Activated gamma-delta T cell (primary cell): Measurements from ENCODE around the gene EFHD2.
"Not testable (repeated sequence)": the region's sequence is repeated elsewhere in the genome, so short reads cannot be mapped to it uniquely, and the experiment has no call there.

Source experiments
- DNase-seq: peaks from one replicate; lab custom pipeline; 2025; lab: John Stamatoyannopoulos, UW

EFHD2 gene

DNA sequence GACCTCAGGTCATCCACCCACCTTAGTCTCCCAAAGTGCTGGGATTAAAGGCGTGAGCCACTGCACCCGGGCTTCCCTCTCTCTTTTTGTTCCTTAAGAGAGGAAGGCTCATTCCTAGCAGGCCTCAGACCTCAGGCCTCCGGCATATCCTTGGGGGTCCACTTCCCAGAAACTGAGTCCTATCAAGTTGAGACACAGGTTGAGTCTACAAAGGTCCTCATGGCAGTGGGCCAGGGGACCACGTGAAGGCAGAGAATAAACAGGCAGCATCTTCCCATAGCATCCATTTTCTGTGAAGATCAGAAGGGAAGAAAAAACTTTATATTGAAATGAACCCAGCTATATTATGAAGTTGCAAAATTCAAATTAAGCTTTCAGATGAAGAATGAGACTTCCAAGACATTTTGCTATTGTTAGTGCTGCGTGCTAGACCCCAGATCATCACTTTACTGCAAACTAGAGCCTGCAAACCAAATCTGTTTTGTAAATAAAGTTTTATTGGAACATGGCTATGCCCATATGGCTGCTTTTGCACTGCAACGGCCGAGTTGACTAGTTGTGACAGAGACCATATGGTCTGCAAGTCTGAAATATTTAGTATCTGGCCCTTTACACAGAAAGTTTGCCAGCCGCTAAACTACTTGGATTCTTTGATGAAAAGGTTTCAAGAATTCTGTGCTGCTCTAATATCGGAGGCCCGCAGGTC is 43.3 kb downstream of the EFHD2 start:
- no peak for DNase-seq

DNA sequence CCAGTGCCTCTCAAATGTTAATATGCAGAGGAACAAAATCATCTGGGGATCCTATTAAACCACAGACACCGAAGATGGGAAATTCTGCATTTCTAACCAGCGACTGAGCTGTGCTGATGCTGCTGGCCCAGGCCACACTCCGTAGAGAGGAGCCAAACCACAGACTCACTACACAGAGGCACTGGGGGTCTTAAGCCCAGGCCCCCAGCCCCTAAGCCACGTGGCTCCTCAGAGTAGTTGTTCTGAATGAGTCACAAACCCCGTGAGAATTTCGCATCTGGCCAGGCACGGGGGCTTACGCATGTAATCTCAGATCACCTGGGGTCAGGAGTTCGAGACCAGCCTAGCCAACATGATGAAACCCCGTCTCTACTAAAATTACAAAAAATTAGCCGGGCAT is 44.0 kb downstream of the EFHD2 start:
- no peak for DNase-seq

DNA sequence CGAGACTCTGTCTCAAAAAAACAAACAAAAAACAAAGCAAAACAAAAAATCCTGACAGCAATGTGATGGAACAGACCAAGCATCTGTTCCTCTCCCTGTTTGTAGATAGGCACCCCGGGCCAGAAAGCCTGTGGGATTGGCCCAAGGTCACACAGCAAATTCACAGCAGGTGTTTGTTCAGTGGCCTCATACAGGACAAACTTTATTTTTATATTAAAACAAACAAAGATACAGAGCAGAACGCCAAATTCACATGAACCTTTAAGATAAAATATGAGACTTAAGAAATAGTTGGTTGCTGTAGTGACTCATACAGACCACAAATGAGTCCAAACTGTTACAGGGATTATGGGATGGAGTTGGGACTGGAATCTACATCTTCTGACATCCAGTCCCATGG is 44.6 kb downstream of the EFHD2 start:
- no peak for DNase-seq

DNA sequence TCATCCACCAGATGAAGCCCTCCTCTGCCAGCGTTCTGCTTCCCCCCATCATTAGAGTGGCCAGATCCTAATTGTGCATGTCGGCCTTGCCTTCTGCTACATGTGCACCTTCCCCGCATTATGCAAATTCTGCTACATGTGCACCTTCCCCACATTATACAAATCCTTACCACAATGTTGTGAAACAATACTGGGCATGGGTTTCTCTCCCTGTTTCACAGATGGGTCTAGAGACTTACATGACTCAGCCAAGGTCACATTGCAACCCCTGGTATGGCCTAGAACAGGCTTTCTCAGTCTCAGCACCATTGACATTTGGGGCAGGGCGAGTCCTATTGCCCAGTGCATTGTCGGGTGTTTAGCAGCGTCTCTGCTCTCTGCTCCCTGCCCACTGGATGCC is 45.8 kb downstream of the EFHD2 start:
- no peak for DNase-seq

DNA sequence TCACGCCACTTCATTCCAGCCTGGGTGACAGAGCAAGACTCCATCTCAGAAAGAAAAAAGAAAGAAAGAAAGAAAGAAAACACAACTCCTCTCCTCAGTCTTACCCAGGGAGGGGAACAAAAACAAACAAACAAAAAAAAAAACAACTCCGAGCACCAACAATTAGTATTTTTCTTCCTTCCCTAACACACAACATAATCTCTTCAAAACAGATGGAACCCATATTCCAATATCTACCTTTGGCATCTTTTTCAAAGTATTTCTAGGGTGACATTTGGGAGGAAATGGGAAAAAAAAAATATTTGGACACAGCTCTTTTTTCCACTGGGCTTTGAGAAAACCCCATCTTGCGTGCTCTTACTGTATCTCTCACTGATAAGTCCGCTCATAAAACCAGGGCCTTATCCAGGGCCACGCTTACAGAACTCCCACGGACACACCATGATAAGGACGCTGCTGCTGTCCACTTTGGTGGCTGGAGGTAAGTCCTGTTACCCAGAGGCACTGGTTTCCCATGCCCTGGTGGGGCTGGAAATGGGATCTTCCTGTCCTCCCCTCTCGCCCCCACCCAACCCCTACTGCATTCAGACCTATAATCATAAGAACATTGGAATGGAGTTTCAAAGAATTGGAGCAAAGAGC is 46.7 kb downstream of the EFHD2 start, which contains the start of gene CELA2A:
Gene CELA2A (plus strand): TSS at position 420 of the 642 bp plus-strand sequence. CDS start 22 bp downstream, at position 442.
- no peak for DNase-seq

DNA sequence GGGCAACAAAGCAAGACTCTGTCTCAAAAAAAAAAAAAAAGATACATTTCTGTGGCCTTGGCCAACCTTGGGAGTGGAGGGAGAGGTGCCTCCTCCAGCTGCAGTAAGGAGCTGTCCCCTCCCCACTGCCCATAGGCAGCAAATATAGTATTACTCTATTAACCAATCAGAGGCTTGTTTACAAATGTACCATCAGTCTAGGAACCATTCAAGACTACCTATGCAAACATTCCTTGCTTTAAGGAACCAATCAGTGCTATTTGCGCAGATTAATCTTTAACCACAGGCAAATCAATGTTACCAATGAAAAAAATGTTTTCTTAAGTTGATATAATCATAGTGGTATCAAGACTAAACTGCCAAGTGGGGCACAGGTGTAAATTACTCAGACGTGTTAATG is 47.9 kb downstream of the EFHD2 start:
- no peak for DNase-seq

DNA sequence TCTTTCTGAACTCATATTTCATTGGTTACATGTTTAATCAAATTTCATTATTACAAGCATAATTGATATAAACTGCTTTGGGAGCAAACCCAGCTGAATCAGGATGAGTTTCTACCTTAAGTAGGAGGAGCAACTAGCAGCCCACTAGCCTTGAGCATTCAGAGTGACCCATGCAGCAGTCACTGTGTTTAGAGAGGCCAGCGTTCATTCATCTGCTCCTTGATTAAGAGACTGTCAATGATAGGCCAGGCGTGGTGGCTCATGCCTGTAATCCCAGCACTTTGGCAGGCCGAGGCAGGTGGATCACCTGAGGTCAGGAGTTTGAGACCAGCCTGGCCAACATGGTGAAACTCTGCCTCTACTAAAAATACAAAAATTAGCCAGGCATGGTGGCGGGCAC is 48.7 kb downstream of the EFHD2 start:
- not testable (repeated sequence) for DNase-seq

DNA sequence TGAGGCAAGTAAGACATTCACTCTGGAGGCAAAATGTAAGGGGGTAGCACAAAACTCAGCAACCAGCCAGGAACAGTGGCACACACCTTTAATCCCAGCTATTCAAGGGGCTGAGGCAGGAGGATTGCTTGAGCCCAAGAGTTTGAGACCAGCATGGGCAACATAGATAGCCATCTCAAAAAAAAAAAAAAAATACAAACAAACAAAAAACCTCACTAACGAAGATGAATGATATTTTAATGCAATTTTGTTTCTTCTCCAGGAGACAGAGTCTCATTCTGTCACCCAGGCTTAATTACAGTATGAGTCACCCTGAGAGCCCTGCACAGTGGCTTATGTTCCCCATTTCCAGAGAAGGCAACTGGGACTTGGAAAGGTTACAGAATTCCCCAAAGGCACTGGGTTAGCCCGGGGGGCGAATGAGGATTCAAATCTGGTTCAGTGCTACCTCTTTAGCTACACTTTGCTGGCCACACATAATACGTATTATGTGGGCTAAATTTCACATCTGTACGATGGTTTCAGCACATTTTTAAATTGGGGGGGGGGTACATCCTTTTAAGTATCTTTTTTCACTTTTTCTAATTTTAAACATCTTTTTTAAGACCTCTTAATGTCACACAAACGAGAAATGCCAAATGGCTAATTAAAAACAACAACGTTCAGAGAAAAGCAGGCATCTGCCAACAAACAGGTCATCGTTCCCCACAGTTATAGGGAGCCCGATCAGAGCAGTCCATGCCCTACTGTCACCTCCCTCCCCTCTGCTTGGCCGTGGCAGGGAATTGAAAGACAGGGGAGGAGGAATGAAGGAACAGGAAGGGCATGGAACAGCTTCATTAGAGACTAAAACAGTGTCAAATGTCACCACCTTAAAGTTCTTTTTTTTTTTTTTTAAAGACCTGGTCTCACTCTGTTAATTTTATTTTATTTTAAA is 50.4 kb downstream of the EFHD2 start:
- no peak for DNase-seq

DNA sequence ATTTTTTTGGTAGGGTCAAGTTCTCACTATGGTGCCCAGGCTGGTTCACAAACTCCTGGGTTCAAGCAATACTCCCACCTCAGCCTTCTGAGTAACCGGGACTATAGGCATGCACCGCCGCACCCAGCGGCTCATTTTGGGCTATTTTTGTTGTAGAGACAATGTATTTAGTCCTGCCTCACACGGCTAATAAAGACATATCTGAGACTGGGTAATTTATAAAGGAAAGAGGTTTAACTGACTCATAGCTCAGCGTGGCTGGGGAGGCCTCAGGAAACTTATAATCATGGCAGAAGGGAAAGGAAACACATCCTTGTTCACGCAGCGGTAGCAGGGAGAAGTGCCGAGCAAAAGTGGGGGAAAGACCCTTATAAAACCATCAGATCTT is 51.0 kb downstream of the EFHD2 start:
- DNase-seq: no peak

DNA sequence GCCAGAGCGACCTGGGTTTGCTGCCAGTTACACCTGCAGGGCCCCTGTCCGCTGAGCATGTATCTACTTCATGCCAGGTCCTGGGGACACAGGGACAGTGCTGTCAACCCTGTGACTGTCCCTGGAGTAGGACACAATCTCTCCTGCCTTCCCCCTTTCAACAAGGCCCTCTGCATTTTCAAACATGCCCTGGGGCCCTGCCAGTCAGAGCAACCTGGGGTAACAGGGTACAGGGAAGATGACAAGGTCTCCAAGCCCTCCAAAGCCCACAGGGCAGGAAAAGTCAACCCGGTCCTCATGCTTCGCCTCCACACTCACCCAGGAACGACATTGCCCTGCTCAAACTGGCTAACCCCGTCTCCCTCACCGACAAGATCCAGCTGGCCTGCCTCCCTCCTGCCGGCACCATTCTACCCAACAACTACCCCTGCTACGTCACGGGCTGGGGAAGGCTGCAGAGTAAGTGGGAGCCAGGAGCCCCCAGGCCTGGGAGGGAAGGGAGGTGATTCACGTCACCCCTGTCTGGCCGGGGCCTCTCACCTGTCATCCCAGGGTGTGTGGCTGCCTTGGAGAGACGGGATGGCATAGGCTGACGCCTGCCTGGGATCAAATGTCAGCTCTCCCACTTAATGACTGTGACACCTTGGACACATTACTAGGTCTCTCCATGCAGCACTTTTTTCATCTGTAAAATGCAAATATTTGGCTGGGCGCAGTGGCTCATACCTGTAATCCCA is 53.5 kb downstream of the EFHD2 start:
- DNase-seq: not testable (repeated sequence)

DNA sequence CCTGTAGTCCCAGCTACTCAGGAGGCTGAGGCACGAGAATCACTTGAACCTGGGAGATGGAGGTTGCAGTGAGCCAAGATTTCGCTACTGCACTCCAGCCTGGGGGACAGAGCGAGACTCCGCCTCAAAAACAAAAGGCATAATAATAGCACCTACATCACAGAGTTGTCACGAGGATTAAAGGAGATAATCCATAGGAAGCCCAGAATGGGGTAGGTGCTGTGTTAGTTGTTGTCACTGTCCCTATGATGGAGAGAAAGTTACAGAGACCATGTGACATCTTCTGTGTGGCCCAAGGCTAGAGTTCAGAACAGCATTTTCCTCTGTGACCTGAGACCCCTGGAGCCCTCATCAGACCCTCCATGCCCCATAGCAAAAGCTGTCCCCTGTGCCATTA is 54.2 kb downstream of the EFHD2 start:
- not testable (repeated sequence) for DNase-seq

DNA sequence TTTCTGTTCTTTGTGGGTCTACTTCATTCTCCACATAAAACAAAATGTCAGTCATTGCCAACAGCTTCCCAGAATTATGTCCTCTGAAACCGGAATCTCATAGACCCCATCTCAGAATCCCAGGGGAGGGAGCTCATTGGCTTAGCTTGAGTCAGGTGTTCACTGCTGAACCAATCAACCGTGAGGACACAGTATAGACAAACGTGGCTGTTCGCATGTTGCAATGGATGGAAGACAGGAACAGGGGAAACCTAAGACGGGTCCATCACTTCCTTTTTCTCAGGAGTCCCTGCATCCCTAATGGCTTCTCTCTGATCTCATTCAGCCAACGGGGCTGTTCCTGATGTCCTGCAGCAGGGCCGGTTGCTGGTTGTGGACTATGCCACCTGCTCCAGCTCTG is 56.0 kb downstream of the EFHD2 start:
- no peak for DNase-seq

DNA sequence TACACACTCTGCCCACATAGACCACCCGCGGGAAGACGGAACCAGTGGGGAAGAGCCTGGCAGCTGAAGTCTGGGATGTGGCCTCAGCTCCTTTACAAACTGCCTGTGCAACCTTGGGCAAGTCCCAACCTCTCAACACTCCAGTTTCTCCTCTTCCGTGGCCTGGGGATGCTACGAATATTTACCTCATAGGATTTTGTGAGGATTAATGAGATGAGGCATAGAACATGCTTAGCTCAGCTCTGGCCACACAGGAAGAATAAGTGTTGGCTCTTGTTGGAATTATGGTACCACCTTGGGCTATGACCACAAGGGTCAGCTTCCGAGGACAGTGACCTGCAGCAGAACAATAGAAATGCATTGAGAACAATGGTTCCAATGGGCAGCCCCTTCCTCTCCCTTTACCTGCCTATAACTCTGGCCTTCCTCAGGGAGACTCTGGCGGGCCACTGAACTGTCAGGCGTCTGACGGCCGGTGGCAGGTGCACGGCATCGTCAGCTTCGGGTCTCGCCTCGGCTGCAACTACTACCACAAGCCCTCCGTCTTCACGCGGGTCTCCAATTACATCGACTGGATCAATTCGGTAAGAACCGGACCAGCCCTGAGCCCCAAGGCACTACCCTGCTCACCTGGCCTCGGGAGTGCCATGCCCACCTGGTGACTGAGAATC is 57.4 kb downstream of the EFHD2 start:
- DNase-seq: not testable (repeated sequence)

DNA sequence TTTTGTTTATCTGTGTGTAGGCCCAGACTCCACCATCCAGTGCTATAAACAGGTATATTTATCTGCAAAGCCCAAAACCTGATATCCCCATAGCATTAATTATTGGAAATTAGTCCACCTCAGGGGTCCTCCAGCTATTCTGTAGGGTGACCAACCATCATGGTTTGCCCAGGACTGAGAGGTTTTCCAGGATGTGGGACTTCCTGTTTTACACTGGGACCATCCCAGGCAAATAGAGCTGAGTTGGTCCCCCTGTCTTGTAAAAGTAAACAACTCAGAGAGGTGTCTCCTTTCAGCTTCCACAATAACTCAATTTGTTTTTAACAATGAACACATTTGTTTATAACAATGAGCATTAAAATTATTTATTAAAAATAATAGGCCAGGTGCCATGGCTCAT is 58.5 kb downstream of the EFHD2 start:
- no peak for DNase-seq

DNA sequence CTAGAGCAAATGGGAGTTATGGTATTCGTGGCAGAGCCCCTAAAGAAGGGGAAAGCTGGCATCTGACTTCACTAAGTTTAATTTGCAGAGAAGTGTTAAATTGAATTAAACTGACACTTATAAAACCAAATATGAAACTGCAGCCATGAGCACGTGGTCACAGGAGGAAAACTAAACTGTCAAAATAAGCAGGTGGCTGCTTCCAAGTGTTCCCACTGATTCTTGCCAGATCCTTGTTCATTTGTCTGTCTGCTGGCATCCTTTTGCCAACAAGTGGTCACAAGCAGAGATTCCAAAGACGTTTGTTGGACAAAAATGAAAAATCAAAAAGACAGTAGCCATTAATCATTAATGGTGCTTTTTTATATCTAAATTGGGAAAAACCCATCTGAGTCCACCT is 59.7 kb downstream of the EFHD2 start:
- DNase-seq: no peak

DNA sequence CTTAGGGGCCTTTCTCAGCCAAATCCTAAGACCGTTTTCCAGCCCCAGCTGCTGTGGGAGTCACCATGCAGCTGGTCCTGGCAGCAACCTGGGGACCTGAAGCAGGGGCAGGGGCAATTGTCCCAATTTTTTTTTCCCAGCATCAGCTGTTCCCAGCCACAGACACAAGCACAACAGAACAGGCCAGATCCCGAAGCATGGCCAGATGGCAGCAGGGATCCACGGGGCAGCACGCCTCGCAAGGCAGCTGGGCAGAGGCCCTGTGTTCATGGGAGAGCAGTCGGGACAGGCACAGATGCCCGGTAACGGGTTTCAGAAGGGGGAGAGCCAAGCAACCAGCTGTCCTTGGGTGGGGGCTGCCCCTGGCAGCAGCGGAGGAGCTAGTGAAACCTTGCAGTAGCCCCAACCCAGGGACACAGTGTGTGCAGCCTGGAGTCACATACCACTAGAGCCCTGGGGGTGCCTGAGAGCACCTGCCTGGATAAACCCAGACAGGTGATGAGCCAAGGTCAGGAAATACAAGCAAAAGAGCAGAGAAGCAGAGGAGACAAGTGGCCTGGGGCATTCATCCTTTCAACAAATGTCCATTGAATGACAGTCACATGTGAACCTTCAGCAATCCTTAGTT is 60.2 kb downstream of the EFHD2 start:
- not testable (repeated sequence) for DNase-seq

DNA sequence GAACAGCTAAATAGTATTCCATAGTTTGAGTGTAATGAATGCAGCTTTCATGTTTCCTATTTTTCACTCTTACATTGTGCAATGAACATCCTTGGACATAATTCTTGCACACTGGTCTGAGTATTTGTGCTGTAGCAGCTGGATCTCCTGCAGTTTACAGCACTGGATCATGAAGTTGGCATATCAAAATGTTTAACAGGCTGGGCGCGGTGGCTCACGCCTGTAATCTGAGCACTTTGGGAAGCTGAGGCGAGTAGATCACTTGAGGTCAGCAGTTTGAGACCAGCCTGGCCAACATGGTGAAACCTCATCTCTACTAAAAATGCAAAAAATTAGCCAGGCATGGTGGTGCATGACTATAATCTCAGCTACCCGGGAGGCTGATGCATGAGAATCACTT is 61.4 kb downstream of the EFHD2 start:
- DNase-seq: not testable (repeated sequence)

DNA sequence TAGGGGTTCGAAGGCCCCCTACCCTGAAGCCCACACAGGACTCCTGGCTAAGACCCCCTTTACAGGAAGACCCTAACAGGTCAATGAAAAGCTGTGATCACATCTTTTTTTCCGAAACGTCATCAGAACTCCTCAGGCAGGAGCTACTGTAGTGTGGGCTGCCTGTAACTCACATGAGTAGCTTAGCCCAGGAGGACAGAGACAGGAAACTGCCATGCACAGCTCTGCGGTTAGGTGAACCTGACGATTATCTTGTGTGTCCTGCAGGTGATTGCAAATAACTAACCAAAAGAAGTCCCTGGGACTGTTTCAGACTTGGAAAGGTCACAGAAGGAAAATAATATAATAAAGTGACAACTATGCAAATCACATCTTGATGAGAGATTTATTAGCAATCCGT is 62.0 kb downstream of the EFHD2 start:
- DNase-seq: not testable (repeated sequence)

DNA sequence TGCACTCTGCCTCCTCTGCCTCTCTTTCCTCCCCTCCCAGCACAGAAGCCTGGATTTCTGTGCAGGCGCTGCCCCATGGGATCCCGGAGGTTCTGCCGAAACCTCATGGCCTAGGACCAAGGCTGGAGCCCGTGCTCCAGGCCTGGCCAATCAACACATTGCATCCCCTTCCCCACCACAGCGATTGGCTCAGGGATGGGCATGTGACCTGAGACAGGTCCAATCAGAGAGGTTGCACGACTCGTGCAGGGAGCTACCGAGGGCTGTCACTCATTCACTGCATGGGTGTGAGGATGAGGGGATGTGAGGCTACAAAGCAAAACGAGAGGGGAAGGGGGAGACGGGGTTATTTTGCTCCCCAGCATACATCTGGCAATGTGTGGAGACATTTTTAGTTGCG is 62.9 kb downstream of the EFHD2 start:
- DNase-seq: no peak

DNA sequence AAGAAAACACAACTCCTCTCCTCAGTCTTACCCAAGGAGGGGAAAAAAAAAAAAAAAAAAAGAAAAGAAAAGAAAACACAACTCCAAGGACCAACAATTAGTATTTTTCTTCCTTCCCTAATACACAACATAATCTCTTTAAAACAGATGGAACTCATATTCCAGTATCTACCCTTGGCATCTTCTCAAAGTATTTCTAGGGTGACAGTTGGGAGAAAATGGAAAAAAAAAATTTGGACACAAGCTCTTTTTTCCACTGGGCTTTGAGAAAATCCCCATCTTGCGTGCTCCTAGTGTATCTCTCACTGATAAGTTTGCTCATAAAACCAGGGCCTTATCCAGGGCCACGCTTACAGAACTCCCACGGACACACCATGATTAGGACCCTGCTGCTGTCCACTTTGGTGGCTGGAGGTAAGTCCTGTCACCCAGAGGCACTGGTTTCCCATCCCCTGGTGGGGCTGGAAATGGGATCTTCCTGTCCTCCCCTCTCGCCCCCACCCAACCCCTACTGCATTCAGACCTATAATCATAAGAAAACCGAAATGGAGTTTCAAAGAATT is 66.1 kb downstream of the EFHD2 start, which contains the start of gene CELA2B:
Gene CELA2B (plus strand): TSS at position 353 of the 563 bp plus-strand sequence. CDS start 22 bp downstream, at position 375.
- no peak for DNase-seq
